K562 (cell line): ENCODE measurements around the gene TFPT. TPM values are rescaled to one million over a fixed set of nuclear protein-coding genes. Genes with fewer than 3 reads are reported as not detected.

Experiments used
- ATAC-seq: fragments of 200-7000 bp; cut with Tn5 transposase; 3 replicates; pipeline ENCODE4 v1.9.1; 2020; ENCODE audit warnings: moderate library complexity
- BruUV-seq: library from RNA; stranded (reverse); fragments of 400-500 nt; replicated peaks from 2 replicates; lab custom pipeline; 2021; lab: Mats Ljungman, UMichigan
- CTCF ChIA-PET: fragments of 300-600 bp; formaldehyde crosslinking; extraction: SDS; loops from one replicate; lab custom pipeline; 2021; ENCODE audit warnings: low intra/inter-chr PET ratio; lab: Yijun Ruan, JAX
- POLR2A ChIA-PET: fragments of 300-600, 350-650 bp; sonication (Branson Sonifier 250); formaldehyde crosslinking; extraction: SDS; loops from one replicate; lab custom pipeline; 2021; ENCODE audit warnings: antibody characterized with exemption, inconsistent platforms; lab: Yijun Ruan, JAX
- DNase-seq, 4 experiments: peaks; one replicate each; pipeline versions ENCODE4 v3.0.0 to v3.0.0-alpha.2; 2011 to 2018; ENCODE audit warnings: low spot score in 3 of 4, mixed read lengths in 3 of 4; ENCODE audit errors: extremely low read depth in 1 of 4
- FAIRE-seq: peaks from 2 replicates; lab custom pipeline; 2011; peaks lifted over from hg19 to GRCh38; lab: Jason Lieb, UNC
- H2AFZ ChIP-seq: 2 replicates; pipeline ENCODE4 v1.6.0; 2011; ENCODE audit warnings: low read depth, low read length, control low read depth, inconsistent platforms
- H3K27ac ChIP-seq: fragments of 200-600 bp; 3 replicates; pipeline ENCODE4 v1.8.0; 2011; ENCODE audit warnings: low read depth, mild to moderate bottlenecking, control low read depth, inconsistent platforms, low read length, moderate library complexity, mixed read lengths; ENCODE audit errors: extremely low read depth
- H3K27me3 ChIP-seq, 2 experiments: fragments of 300-600 bp in 1 of 2; 2 replicates in 1 of 2; 3 replicates in 1 of 2; pipeline versions ENCODE4 v1.6.0 to v1.8.0; 2011; ENCODE audit warnings: inconsistent platforms in 2 of 2, low read length in 2 of 2, mild to moderate bottlenecking in 1 of 2, mixed read lengths in 1 of 2, moderate library complexity in 1 of 2; ENCODE audit not compliant: control insufficient read depth in 2 of 2, insufficient read depth in 2 of 2
- H3K36me3 ChIP-seq: fragments of 300-600 bp; 3 replicates; pipeline ENCODE4 v1.8.0; 2011; ENCODE audit warnings: mild to moderate bottlenecking, low read length, inconsistent platforms; ENCODE audit not compliant: control insufficient read depth, insufficient read depth
- H3K4me1 ChIP-seq, 2 experiments: fragments of 200-600 bp in 1 of 2; replicated peaks in 1 of 2; 2 replicates in 1 of 2; 3 replicates in 1 of 2; pipeline versions ENCODE4 v1.5.1 to v1.8.0; 2011; ENCODE audit warnings: inconsistent platforms in 2 of 2, low read length in 2 of 2, mild to moderate bottlenecking in 1 of 2, mixed read lengths in 1 of 2, moderate library complexity in 1 of 2; ENCODE audit not compliant: control insufficient read depth in 2 of 2, insufficient read depth in 2 of 2
- H3K4me2 ChIP-seq: 2 replicates; pipeline ENCODE4 v1.6.1; 2011; ENCODE audit warnings: low read length, control low read depth, inconsistent platforms, mixed read lengths; ENCODE audit not compliant: insufficient read depth
- H3K4me3 ChIP-seq: fragments of 200-600 bp; sonication (generic), shearing (Covaris generic); 2 replicates; pipeline ENCODE4 v1.5.1; 2016; ENCODE audit warnings: control low read depth, inconsistent platforms
- H3K79me2 ChIP-seq: fragments of 200-600 bp; 3 replicates; pipeline ENCODE4 v1.8.0; 2011; ENCODE audit warnings: low read length, inconsistent platforms; ENCODE audit not compliant: control insufficient read depth, insufficient read depth
- H3K9ac ChIP-seq, 2 experiments: 2 replicates each; pipeline versions ENCODE4 v1.6.0 to v1.6.1; 2011; ENCODE audit warnings: low read depth in 2 of 2, low read length in 2 of 2, control low read depth in 1 of 2, inconsistent platforms in 1 of 2, mild to moderate bottlenecking in 1 of 2, mixed read lengths in 1 of 2; ENCODE audit not compliant: insufficient read depth in 1 of 2
- H3K9me1 ChIP-seq: one replicate; pipeline ENCODE4 v1.6.0; 2011; ENCODE audit warnings: inconsistent platforms, mild to moderate bottlenecking, low read length, moderate library complexity; ENCODE audit not compliant: control insufficient read depth, insufficient read depth
- H3K9me3 ChIP-seq: replicated peaks from 2 replicates; pipeline ENCODE4 v1.5.1; 2011; ENCODE audit warnings: low read depth, low read length, inconsistent platforms; ENCODE audit not compliant: control insufficient read depth, insufficient read depth
- H4K20me1 ChIP-seq: replicated peaks from 2 replicates; pipeline ENCODE4 v1.6.1; 2011; ENCODE audit warnings: low read length, inconsistent platforms, mixed read lengths; ENCODE audit not compliant: control insufficient read depth, insufficient read depth
- PYGO2 ChIP-seq: fragments of 450-650 bp; IDR thresholded peaks from 2 replicates; pipeline ENCODE4 v1.6.1; 2016; ENCODE audit warnings: mild to moderate bottlenecking, missing genetic modification characterization, moderate library complexity, missing compliant biosample characterization
- ZNF217 ChIP-seq: sonication (generic); formaldehyde crosslinking; IDR thresholded peaks from 2 replicates; pipeline ENCODE4 v1.8.0; 2022; ENCODE audit warnings: mild to moderate bottlenecking, missing genetic modification reagents
- WGBS: fragments of 100-300 bp; shearing (Covaris generic); methylation state at CpG from one replicate; pipeline ENCODE4 v1.1.6; 2016; ENCODE audit warnings: low coverage, mixed read lengths; ENCODE audit not compliant: insufficient coverage; ENCODE audit errors: missing lambda C conversion rate; 5-methylcytosine and 5-hydroxymethylcytosine counted together
- in situ Hi-C: fragments of 300-500 bp; cut with MboI; formaldehyde crosslinking; loops from 4 replicates; pipeline ENCODE4 v1.15.0; 2018; ENCODE audit warnings: inconsistent platforms, mixed read lengths
- intact Hi-C: fragments of 100-400 bp; cut with micrococcal nuclease; formaldehyde crosslinking; loops from 2 replicates; pipeline ENCODE4 v1.14.2; 2022
- polyA plus RNA-seq, 8 experiments: library from polyadenylated mRNA; depleted of rRNA in 4 of 8; stranded (reverse) in 5 of 8; unstranded in 3 of 8; fragments of >200 nt; fragmentation: Nextera tagmentation in 2 of 8; fragmentation: Illumina TruSeq in 1 of 8; extraction: Ambion mirVana in 2 of 8; extraction: Trizol in 1 of 8; gene quantifications; 2 replicates each; pipeline versions ENCODE4 v1.2.1 to v1.2.3, GENCODE V29; 2011 to 2014; ENCODE audit warnings: inconsistent platforms in 1 of 8, missing spikeins in 1 of 8
- total RNA-seq, 7 experiments: library from RNA; depleted of rRNA in 6 of 7; stranded (reverse); fragments of >200 nt in 6 of 7; fragmentation: Illumina TruSeq in 2 of 7; extraction: Trizol in 2 of 7; gene quantifications; 2 replicates each; pipeline versions ENCODE4 v1.2.1 to v1.2.3, GENCODE V29; 2011 to 2021; ENCODE audit warnings: low replicate concordance in 1 of 7
- TF ChIP-seq, protein P1 (sequence below), 2 experiments: fragments of 200-800 bp in 1 of 2; sonication (Bioruptor generic) in 1 of 2; sonication (generic) in 1 of 2; formaldehyde crosslinking in 1 of 2; IDR thresholded peaks in 1 of 2; conservative IDR thresholded peaks in 1 of 2; 2 replicates each; pipeline versions ENCODE4 v1.5.0 to v1.6.1; 2016 to 2020; ENCODE audit warnings: missing compliant biosample characterization in 1 of 2, missing genetic modification characterization in 1 of 2, missing genetic modification reagents in 1 of 2

Gene TFPT
- total and polyA plus RNA-seq, 9 of the 15 experiments (the other 6 are each of a cell fraction or from before 2014, with no cell fraction given) = 0.72 to 16.4 (median 9.2) TPM

DNA sequence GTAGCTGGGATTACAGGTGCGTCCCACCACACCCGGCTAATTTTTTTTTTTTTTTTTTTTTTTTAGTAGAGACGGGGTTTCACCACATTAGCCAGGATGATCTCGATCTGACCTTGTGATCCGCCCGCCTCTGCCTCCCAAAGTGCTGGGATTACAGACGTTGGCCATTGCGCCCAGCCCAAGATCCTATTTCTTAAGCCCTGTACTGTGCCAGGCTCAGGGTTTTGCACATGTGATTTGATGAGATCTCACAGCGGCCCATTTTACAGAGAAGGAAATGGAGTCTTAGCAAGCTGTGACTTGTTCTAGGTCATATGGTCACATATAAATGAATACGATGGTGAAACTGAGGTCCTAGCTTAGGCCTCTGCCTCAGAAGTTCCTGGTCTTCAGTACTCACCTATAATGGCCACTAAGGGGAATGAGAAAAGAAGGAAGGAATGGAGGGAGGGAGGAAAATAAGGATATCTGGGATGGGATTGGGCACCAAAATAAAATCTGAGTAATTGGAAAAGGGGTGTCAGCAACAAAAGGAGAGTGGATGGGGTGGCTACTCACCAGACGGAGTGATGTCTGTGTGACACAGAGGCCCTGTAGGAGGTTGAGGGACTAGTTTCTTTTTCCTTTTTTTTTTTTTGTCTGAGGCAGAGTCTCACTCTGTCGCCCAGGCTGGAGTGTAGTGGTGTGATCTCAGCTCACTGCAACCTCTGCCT lies 16.1 kb downstream of the TFPT start:
- WGBS = 63% methylated on average over 8 of the region's 12 CpGs
- H3K9ac ChIP-seq = no peak overlapping the region
- in situ Hi-C loops = no loop called here
- DNase-seq (no peak), FAIRE-seq (no peak), ATAC-seq (no peak)
- intact Hi-C loops = no loop called here
- peaks cover 0 to 9% of the 10 kb centered on the region in 2 experiments; a peak in 2 of 5 replicates for H3K27me3 ChIP-seq
- no peak overlapping the region for H3K4me3 ChIP-seq
- no TSS peak for BruUV-seq
- no peaks in the 10 kb centered on the region for H4K20me1 ChIP-seq
- ChIA-PET POLR2A (interaction anchor here (0.6 to 1.0 kb wide), 3 partner anchors 11 to 102 kb away, joined by 3 read pairs; no protein-coding TSS in a partner anchor), CTCF (no interaction called here)
- H3K36me3 ChIP-seq = peaks cover 2% of the 10 kb centered on the region; the same call in 2 of the 3 replicates
- H3K27ac ChIP-seq = no peak overlapping the region
- TF ChIP-seq, protein P1, sequence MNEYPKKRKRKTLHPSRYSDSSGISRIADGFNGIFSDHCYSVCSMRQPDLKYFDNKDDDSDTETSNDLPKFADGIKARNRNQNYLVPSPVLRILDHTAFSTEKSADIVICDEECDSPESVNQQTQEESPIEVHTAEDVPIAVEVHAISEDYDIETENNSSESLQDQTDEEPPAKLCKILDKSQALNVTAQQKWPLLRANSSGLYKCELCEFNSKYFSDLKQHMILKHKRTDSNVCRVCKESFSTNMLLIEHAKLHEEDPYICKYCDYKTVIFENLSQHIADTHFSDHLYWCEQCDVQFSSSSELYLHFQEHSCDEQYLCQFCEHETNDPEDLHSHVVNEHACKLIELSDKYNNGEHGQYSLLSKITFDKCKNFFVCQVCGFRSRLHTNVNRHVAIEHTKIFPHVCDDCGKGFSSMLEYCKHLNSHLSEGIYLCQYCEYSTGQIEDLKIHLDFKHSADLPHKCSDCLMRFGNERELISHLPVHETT (CRISPR knock-in tag; conservative IDR thresholded peaks at IDR 0.05 in 1 of 2, IDR thresholded peaks at IDR 0.05 in 1 of 2) = no peak
- no peak for TF ChIP-seq ZNF217 (CRISPR knock-in tag)
- TF ChIP-seq PYGO2 (tag) = no peak
- H3K9me1 ChIP-seq = no peaks in the 10 kb centered on the region
- H3K4me1 ChIP-seq = peaks cover 0 to 41% of the 10 kb centered on the region in 2 experiments; a peak in 4 of 5 replicates
- peaks cover under 1% of the 10 kb centered on the region; the same call in 1 of the 2 replicates for H3K9me3 ChIP-seq
- no peak overlapping the region for H2AFZ ChIP-seq
- no peak overlapping the region for H3K4me2 ChIP-seq
- peaks cover 17% of the 10 kb centered on the region for H3K79me2 ChIP-seq
